Stomach (tissue), 4 donors: ENCODE measurements around the gene INSIG1.

ENCODE experiments used
- CTCF ChIP-seq, 7 experiments: fragments of 450-650 bp in 4 of 7; fragments of 200-600 bp in 3 of 7; sonication (generic) in 3 of 7; IDR thresholded peaks; one replicate each; pipeline ENCODE4 v1.5.1; 2016 to 2019; ENCODE audit warnings: antibody characterized with exemption in 7 of 7, control low read depth in 2 of 7, mild to moderate bottlenecking in 1 of 7
- POLR2A ChIP-seq, 4 donors: fragments of 450-650 bp; IDR thresholded peaks; one replicate each; pipeline ENCODE4 v1.6.1; 2016; ENCODE audit warnings: antibody characterized with exemption in 4 of 4, control low read depth in 2 of 4, mild to moderate bottlenecking in 1 of 4, moderate library complexity in 1 of 4

DNA sequence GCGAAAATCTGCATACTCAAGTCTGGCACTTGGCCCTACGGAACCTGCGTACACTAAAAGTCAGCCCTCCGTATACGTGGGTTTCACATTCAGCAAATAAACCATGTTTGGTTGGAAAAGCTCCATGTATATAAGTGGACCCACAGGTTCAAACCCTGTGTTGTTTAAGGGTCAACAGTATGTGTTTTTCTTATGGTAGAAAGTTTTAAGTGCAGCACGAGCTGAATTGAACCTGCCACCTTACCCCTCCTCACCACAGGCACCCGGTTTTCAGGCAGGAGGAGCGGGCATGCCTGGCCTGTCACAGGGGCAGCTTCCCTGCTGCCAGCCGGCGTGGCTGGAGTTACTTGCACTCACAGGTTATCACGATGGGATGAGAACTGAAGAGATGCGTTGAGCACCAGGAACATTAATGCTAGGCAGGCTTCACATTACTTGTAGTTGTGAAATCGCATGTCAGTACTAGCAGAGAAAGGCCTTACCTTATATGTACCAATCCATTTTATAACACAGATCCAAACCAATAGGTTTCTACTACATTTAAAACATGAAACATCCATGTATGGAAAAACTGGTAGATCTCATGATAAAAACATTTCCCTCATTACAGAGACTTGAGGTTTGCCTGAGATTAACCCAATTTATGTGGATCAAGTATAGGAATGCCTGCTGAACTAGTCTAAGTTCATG lies 12.9 kb downstream of the INSIG1 start:
- TF ChIP-seq CTCF (IDR thresholded peaks at IDR 0.05) (no peak), POLR2A (IDR thresholded peaks at IDR 0.05) (no peak)
